Coronary artery (tissue), 2 donors: ENCODE measurements around the gene TCF12.

Experiments used
- DNase-seq: peaks from one replicate; pipeline ENCODE4 v3.0.0-alpha.2; 2017; ENCODE audit warnings: low spot score
- H3K27ac ChIP-seq, 2 donors: fragments of 200-600 bp; sonication (generic); one replicate each; pipeline ENCODE4 v1.5.1; 2016 to 2019
- H3K4me3 ChIP-seq: fragments of 200-600 bp; sonication (generic); 2 replicates; pipeline ENCODE4 v1.5.1; 2016; ENCODE audit warnings: mild to moderate bottlenecking, moderate library complexity
- TF ChIP-seq, protein P1 (sequence below): fragments of 200-600 bp; sonication (generic); IDR thresholded peaks from one replicate; pipeline ENCODE4 v1.5.1; 2019; ENCODE audit warnings: antibody characterized with exemption

Gene TCF12

GRCh38 chr15:56933410-56933809 is 15.0 kb downstream of the TCF12 start:
- TF ChIP-seq, protein P1, sequence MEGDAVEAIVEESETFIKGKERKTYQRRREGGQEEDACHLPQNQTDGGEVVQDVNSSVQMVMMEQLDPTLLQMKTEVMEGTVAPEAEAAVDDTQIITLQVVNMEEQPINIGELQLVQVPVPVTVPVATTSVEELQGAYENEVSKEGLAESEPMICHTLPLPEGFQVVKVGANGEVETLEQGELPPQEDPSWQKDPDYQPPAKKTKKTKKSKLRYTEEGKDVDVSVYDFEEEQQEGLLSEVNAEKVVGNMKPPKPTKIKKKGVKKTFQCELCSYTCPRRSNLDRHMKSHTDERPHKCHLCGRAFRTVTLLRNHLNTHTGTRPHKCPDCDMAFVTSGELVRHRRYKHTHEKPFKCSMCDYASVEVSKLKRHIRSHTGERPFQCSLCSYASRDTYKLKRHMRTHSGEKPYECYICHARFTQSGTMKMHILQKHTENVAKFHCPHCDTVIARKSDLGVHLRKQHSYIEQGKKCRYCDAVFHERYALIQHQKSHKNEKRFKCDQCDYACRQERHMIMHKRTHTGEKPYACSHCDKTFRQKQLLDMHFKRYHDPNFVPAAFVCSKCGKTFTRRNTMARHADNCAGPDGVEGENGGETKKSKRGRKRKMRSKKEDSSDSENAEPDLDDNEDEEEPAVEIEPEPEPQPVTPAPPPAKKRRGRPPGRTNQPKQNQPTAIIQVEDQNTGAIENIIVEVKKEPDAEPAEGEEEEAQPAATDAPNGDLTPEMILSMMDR: no peak
- Histone ChIP-seq H3K27ac (no peak overlapping the region), H3K4me3 (no peak overlapping the region)
- DNase-seq: no peak

DNA sequence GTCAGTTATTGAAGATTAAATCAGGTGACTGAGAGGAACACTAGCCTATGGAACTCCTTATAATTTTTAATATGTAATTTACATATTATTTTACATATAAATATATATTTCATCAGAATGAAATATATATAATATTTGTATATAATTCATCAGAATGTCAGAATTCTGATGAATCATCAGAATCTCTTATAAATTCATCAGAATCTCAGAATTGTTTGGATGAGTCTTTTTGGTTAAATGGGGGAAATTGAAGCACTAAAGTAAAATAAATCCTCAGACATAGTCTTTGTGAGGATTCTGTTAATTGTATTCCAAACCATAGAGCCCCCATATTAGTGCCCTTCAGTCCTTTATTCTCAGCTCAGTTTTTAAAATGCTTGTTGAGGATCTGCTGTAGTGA is 15.4 kb downstream of the TCF12 start:
- no peak for DNase-seq
- no peak overlapping the region for H3K4me3 ChIP-seq

DNA sequence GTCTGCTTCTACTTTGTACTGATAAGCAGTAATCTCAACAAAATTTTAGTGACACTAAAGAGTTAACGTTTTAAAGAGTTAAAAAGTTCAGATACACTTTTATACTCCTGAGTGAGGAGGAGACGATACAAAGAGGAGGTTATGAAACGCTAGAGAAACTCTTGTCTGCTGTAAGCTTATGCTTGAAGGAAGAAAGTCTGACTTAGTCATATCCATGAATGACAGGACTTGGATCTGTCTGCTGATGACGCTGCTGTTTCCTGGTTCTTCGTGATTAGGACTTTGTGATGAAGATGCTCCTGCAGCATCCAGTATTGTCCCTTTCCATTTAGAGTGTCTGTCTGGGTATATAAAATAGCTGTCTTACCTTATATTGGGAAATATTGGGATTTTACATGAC is 15.8 kb downstream of the TCF12 start:
- no peak overlapping the region for H3K27ac ChIP-seq
- H3K4me3 ChIP-seq: no peak overlapping the region
- DNase-seq: no peak
- TF ChIP-seq, protein P1: no peak

More for the DNA sequence above, 15.4 kb downstream of the TCF12 start:
- no peak overlapping the region for H3K27ac ChIP-seq
- TF ChIP-seq, protein P1: no peak

GRCh38 chr15:56936929-56937328 is 18.5 kb downstream of the TCF12 start:
- DNase-seq: no peak
- H3K4me3 ChIP-seq: no peak overlapping the region
- TF ChIP-seq, protein P1: no peak

GRCh38 chr15:56939257-56939656 is 20.8 kb downstream of the TCF12 start:
- TF ChIP-seq, protein P1: no peak
- Histone ChIP-seq H3K4me3 (no peak overlapping the region), H3K27ac (no peak overlapping the region)
- no peak for DNase-seq

More at GRCh38 chr15:56936929-56937328, 18.5 kb downstream of the TCF12 start:
- H3K27ac ChIP-seq: no peak overlapping the region

- Histone ChIP-seq H3K4me3 (no peak overlapping the region), H3K27ac (no peak overlapping the region)
- TF ChIP-seq, protein P1: no peak
- no peak for DNase-seq
Observed at GRCh38 chr15:56940388-56940787, 21.9 kb downstream of the TCF12 start.

GRCh38 chr15:56942118-56942517 is 23.7 kb downstream of the TCF12 start:
- H3K4me3 ChIP-seq: no peak overlapping the region
- TF ChIP-seq, protein P1: no peak
- H3K27ac ChIP-seq: no peak overlapping the region
- no peak for DNase-seq
